ENCODE data around the gene PRDM16. TPM values are rescaled to one million over a fixed set of nuclear protein-coding genes. Genes with fewer than 3 reads are reported as not detected.

PRDM16 gene
- total RNA-seq, 4 donors from 2014 or later = 0.41 to 0.95 TPM; not detected in 2

- DNase-seq = no peak
- TF ChIP-seq POLR2AphosphoS5 (IDR thresholded peaks at IDR 0.05) (no peak), CTCF (IDR thresholded peaks at IDR 0.05) (no peak), EP300 (IDR thresholded peaks at IDR 0.05; ENCODE audit: low read depth) (no peak), POLR2A (IDR thresholded peaks at IDR 0.05) (no peak)
- Histone ChIP-seq H3K4me3 (no peak overlapping the region), H3K4me1 (peaks cover 0 to 4% (median 2%) of the 10 kb centered on the region in 4 donors), H3K27ac (no peak overlapping the region), H3K27me3 (no peaks in the 10 kb centered on the region), H3K9me3 (no peaks in the 10 kb centered on the region), H3K36me3 (no peaks in the 10 kb centered on the region)
- intact Hi-C loops (cut with DNase I; ENCODE audit: low total_unique reads) = no loop called here
- WGBS, 2 donors (ENCODE audit: low coverage in 1 of 2) = 86% methylated on average over 36 of the region's 38 CpGs; no CpG with 5 or more reads in 1 of the 2 donors
- in situ Hi-C loops (cut with MboI; ENCODE audit: low pct_ligation_motif_present in 1 of 4, low pct_unique_long_range_greater_than_20kb in 1 of 4, low sequenced_read_pairs in 3 of 4) = no loop called here
Measured at GRCh38 chr1:3185896-3186525, 117.0 kb downstream of the PRDM16 start.

- Histone ChIP-seq H3K27me3 (no peaks in the 10 kb centered on the region), H3K27ac (peak overlapping the region in 3 of 4 donors; percentile 13 to 43 (median 19)), H3K36me3 (no peaks in the 10 kb centered on the region), H3K4me3 (no peak overlapping the region), H3K4me1 (peaks cover 0 to 4% (median 2%) of the 10 kb centered on the region in 4 donors), H3K9me3 (no peaks in the 10 kb centered on the region)
- intact Hi-C loops (cut with DNase I; ENCODE audit: low total_unique reads) = no loop called here
- WGBS, 2 donors (ENCODE audit: low coverage in 1 of 2) = 57% methylated on average over 22 of the region's 22 CpGs; no CpG with 5 or more reads in 1 of the 2 donors
- TF ChIP-seq POLR2AphosphoS5 (IDR thresholded peaks at IDR 0.05) (peak in 1 of 3 donors; percentile 18), CTCF (IDR thresholded peaks at IDR 0.05) (no peak), POLR2A (IDR thresholded peaks at IDR 0.05) (no peak), EP300 (IDR thresholded peaks at IDR 0.05; ENCODE audit: low read depth) (no peak)
- in situ Hi-C loops (cut with MboI; ENCODE audit: low pct_ligation_motif_present in 1 of 4, low pct_unique_long_range_greater_than_20kb in 1 of 4, low sequenced_read_pairs in 3 of 4) = no loop called here
- peak; percentile 53 for DNase-seq
Measured at GRCh38 chr1:3186526-3186921, 117.5 kb downstream of the PRDM16 start.

GRCh38 chr1:3187415-3188149 is 118.6 kb downstream of the PRDM16 start:
- in situ Hi-C loops (cut with MboI; ENCODE audit: low pct_ligation_motif_present in 1 of 4, low pct_unique_long_range_greater_than_20kb in 1 of 4, low sequenced_read_pairs in 3 of 4) = no loop called here
- no peak overlapping the region for H3K4me3 ChIP-seq
- TF ChIP-seq POLR2AphosphoS5 (IDR thresholded peaks at IDR 0.05) (no peak), POLR2A (IDR thresholded peaks at IDR 0.05) (no peak), CTCF (IDR thresholded peaks at IDR 0.05) (no peak), EP300 (IDR thresholded peaks at IDR 0.05; ENCODE audit: low read depth) (no peak)
- H3K4me1 ChIP-seq = peaks cover 0 to 4% (median 2%) of the 10 kb centered on the region in 4 donors
- no peak overlapping the region for H3K27ac ChIP-seq
- no peaks in the 10 kb centered on the region for H3K9me3 ChIP-seq
- WGBS, 2 donors (ENCODE audit: low coverage in 1 of 2) = 60 to 83% methylated on average over 2 to 13 of the region's 21 CpGs
- no peaks in the 10 kb centered on the region for H3K36me3 ChIP-seq
- H3K27me3 ChIP-seq = no peaks in the 10 kb centered on the region
- intact Hi-C loops (cut with DNase I; ENCODE audit: low total_unique reads) = no loop called here
- DNase-seq = no peak

GRCh38 chr1:3188150-3188971 is 119.4 kb downstream of the PRDM16 start:
- Histone ChIP-seq H3K27ac (no peak overlapping the region), H3K27me3 (no peaks in the 10 kb centered on the region), H3K4me3 (no peak overlapping the region), H3K4me1 (peaks cover 0 to 4% (median 2%) of the 10 kb centered on the region in 4 donors), H3K9me3 (no peaks in the 10 kb centered on the region), H3K36me3 (no peaks in the 10 kb centered on the region)
- 86 to 93% methylated on average over 3 to 34 of the region's 34 CpGs for WGBS, 2 donors (ENCODE audit: low coverage in 1 of 2)
- in situ Hi-C loops (cut with MboI; ENCODE audit: low pct_ligation_motif_present in 1 of 4, low pct_unique_long_range_greater_than_20kb in 1 of 4, low sequenced_read_pairs in 3 of 4) (no loop called here), intact Hi-C loops (cut with DNase I; ENCODE audit: low total_unique reads) (no loop called here)
- DNase-seq = no peak
- TF ChIP-seq POLR2AphosphoS5 (IDR thresholded peaks at IDR 0.05) = no peak
- TF ChIP-seq EP300 (IDR thresholded peaks at IDR 0.05; ENCODE audit: low read depth) = no peak
- no peak for TF ChIP-seq CTCF (IDR thresholded peaks at IDR 0.05)
